ENCODE results near the gene PILRA. TPM values are rescaled to one million over a fixed set of nuclear protein-coding genes. Genes with fewer than 3 reads are reported as not detected.

The PILRA gene
- total RNA-seq, 2 donors from 2014 or later: 5.0 to 8.5 TPM

DNA sequence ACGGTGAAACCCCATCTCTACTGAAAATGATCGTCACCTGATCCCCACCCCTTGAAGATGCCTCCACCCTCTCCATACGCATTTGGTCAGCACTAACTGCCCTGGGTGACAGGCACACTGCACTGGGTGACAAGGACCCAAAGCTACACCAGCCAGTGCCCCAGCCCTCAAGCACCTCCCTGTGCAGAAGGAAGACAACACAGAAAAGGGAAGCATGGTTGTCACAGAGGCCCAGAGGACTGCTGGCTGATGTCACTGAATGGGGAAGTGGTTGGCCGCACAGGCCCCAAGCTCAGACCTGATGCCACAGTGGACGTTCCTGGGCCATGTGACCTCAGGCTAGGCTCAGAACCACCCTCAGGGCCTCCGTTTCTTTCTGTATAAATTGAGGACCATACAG is 4.2 kb upstream of the PILRA start:
- H3K4me1 ChIP-seq (ENCODE audit: control insufficient read depth in 1 of 2, low read depth in 2 of 2): no peaks in the 10 kb centered on the region
- H3K36me3 ChIP-seq: peaks cover 7% of the 10 kb centered on the region
- ATAC-seq (ENCODE audit: insufficient number of reproducible peaks, low FRiP score, low read depth) (no peak), DNase-seq (ENCODE audit: low spot score) (no peak)
- no peaks in the 10 kb centered on the region for H3K9me3 ChIP-seq
- H3K4me3 ChIP-seq: no peak overlapping the region
- H3K27ac ChIP-seq: peak overlapping the region in 1 of 2 donors; percentile 37
- TF ChIP-seq, protein P1, sequence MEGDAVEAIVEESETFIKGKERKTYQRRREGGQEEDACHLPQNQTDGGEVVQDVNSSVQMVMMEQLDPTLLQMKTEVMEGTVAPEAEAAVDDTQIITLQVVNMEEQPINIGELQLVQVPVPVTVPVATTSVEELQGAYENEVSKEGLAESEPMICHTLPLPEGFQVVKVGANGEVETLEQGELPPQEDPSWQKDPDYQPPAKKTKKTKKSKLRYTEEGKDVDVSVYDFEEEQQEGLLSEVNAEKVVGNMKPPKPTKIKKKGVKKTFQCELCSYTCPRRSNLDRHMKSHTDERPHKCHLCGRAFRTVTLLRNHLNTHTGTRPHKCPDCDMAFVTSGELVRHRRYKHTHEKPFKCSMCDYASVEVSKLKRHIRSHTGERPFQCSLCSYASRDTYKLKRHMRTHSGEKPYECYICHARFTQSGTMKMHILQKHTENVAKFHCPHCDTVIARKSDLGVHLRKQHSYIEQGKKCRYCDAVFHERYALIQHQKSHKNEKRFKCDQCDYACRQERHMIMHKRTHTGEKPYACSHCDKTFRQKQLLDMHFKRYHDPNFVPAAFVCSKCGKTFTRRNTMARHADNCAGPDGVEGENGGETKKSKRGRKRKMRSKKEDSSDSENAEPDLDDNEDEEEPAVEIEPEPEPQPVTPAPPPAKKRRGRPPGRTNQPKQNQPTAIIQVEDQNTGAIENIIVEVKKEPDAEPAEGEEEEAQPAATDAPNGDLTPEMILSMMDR (IDR thresholded peaks at IDR 0.05): no peak
- H3K27me3 ChIP-seq (replicated peaks; ENCODE audit: insufficient read depth): no peaks in the 10 kb centered on the region

DNA sequence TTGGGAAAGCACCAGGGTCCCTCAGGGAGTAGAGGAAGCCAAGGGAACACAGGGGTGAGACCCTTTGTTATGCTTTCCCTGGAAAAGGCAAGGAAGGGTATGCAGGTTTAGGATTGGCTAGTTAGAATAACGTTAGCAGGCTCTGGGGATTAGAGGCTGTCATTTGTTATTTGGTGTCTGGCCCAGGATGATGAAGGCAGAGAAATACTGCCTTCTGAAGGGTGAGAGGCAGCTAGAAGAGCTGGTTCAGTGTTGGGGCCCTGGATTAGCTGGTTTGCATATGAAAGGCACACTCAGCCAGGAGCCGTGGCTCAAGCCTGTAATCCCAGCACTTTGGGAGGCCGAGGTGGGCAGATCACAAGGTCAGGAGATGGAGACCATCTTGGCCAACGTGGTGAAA is 3.0 kb upstream of the PILRA start:
- Histone ChIP-seq H3K27ac (peak overlapping the region in 1 of 2 donors; percentile 37), H3K4me3 (no peak overlapping the region)

DNA sequence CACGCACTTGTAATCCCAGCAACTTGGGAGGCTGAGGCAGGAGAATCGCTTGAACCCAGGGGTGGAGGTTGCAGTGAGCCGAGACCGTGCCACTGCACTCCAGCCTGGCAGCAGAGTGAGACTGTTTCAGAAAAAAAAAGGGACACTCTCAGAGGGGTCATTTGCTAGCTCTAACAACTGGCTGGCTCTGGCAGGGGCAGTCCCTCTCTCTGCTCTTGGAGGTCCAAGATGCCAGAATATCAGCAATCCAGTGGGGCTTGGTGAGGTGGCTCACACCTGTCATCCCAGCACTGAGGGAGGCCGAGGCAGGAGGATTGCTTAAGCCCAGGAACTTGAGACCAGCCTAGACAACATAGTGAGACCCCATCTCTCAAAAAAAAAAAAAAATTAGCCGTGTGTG is 2.5 kb upstream of the PILRA start:
- ATAC-seq (ENCODE audit: insufficient number of reproducible peaks, low FRiP score, low read depth): no peak
- Histone ChIP-seq H3K4me1 (ENCODE audit: control insufficient read depth in 1 of 2, low read depth in 2 of 2) (no peaks in the 10 kb centered on the region), H3K4me3 (no peak overlapping the region), H3K36me3 (peaks cover 7% of the 10 kb centered on the region), H3K27me3 (replicated peaks; ENCODE audit: insufficient read depth) (no peaks in the 10 kb centered on the region), H3K27ac (no peak overlapping the region), H3K9me3 (no peaks in the 10 kb centered on the region)
- TF ChIP-seq, protein P1 (IDR thresholded peaks at IDR 0.05): no peak
- no peak for DNase-seq (ENCODE audit: low spot score)

More for the DNA sequence above, 3.0 kb upstream of the PILRA start:
- H3K9me3 ChIP-seq: no peaks in the 10 kb centered on the region
- peaks cover 7% of the 10 kb centered on the region for H3K36me3 ChIP-seq
- TF ChIP-seq, protein P1 (IDR thresholded peaks at IDR 0.05): no peak
- no peak for ATAC-seq (ENCODE audit: insufficient number of reproducible peaks, low FRiP score, low read depth)
- H3K4me1 ChIP-seq (ENCODE audit: control insufficient read depth in 1 of 2, low read depth in 2 of 2): no peaks in the 10 kb centered on the region
- DNase-seq (ENCODE audit: low spot score): no peak
- no peaks in the 10 kb centered on the region for H3K27me3 ChIP-seq (replicated peaks; ENCODE audit: insufficient read depth)

GRCh38 chr7:100371561-100372171 is 1.6 kb upstream of the PILRA start:
- Histone ChIP-seq H3K4me1 (ENCODE audit: control insufficient read depth in 1 of 2, low read depth in 2 of 2) (no peaks in the 10 kb centered on the region), H3K9me3 (no peaks in the 10 kb centered on the region), H3K36me3 (peaks cover 7% of the 10 kb centered on the region), H3K27ac (no peak overlapping the region), H3K27me3 (replicated peaks; ENCODE audit: insufficient read depth) (no peaks in the 10 kb centered on the region), H3K4me3 (no peak overlapping the region)
- no peak for ATAC-seq (ENCODE audit: insufficient number of reproducible peaks, low FRiP score, low read depth)
- TF ChIP-seq, protein P1 (IDR thresholded peaks at IDR 0.05): no peak
- DNase-seq (ENCODE audit: low spot score): no peak

DNA sequence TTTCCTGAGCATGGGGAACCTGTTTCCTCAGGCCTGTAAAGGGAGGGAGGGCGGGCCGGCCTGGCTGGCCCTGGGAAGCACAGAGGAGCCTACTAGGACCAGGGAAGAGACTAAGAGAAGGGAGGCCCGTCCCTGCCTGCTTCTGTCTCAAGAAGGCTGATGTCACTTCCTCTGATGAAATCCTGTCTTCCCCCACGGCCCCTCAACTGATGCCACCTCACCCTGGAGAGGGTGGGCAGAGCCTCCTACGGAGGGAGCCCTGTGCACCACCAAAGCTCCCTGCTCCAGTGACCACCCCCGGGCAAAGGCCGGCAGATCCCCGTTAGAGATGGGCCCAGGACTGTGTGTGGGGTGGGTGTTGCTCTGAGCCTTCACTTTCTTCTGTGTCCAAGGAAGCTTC is 1.0 kb upstream of the PILRA start:
- DNase-seq (ENCODE audit: low spot score) (no peak), ATAC-seq (ENCODE audit: insufficient number of reproducible peaks, low FRiP score, low read depth) (no peak)
- no peak overlapping the region for H3K4me3 ChIP-seq
- H3K27me3 ChIP-seq (replicated peaks; ENCODE audit: insufficient read depth): no peaks in the 10 kb centered on the region
- H3K9me3 ChIP-seq: no peaks in the 10 kb centered on the region
- H3K36me3 ChIP-seq: peaks cover 7% of the 10 kb centered on the region
- TF ChIP-seq, protein P1 (IDR thresholded peaks at IDR 0.05): no peak
- no peaks in the 10 kb centered on the region for H3K4me1 ChIP-seq (ENCODE audit: control insufficient read depth in 1 of 2, low read depth in 2 of 2)
- peak overlapping the region in 1 of 2 donors; percentile 52 for H3K27ac ChIP-seq

All from thoracic aorta (tissue), 2 donors.